Ishikawa (cell line): ENCODE results near the gene SLC6A6.

ENCODE experiments used
- CEBPB ChIP-seq: IDR thresholded peaks from 2 replicates; pipeline ENCODE4 v1.6.1; 2012
- CREB1 ChIP-seq: IDR thresholded peaks from 2 replicates; pipeline ENCODE4 v1.6.1; 2012; ENCODE audit warnings: low read depth
- FOXM1 ChIP-seq: IDR thresholded peaks from 2 replicates; pipeline ENCODE4 v1.6.1; 2012; ENCODE audit warnings: low read depth, borderline replicate concordance
- MAX ChIP-seq: IDR thresholded peaks from 2 replicates; pipeline ENCODE4 v1.6.1; 2012
- NFIC ChIP-seq: IDR thresholded peaks from 2 replicates; pipeline ENCODE4 v1.6.1; 2012
- RAD21 ChIP-seq: IDR thresholded peaks from 2 replicates; pipeline ENCODE4 v1.6.1; 2012; ENCODE audit warnings: low read depth
- TAF1 ChIP-seq: IDR thresholded peaks from 2 replicates; pipeline ENCODE4 v1.6.1; 2012; ENCODE audit warnings: low read depth, mild to moderate bottlenecking
- YY1 ChIP-seq: IDR thresholded peaks from 2 replicates; pipeline ENCODE4 v1.6.1; 2012; ENCODE audit warnings: low read depth
- ZBTB7A ChIP-seq: IDR thresholded peaks from 2 replicates; pipeline ENCODE4 v1.6.1; 2012; ENCODE audit warnings: low read depth
- TF ChIP-seq, protein P1 (sequence below): IDR thresholded peaks from 2 replicates; pipeline ENCODE4 v1.6.1; 2012; ENCODE audit warnings: low read depth, mild to moderate bottlenecking

DNA sequence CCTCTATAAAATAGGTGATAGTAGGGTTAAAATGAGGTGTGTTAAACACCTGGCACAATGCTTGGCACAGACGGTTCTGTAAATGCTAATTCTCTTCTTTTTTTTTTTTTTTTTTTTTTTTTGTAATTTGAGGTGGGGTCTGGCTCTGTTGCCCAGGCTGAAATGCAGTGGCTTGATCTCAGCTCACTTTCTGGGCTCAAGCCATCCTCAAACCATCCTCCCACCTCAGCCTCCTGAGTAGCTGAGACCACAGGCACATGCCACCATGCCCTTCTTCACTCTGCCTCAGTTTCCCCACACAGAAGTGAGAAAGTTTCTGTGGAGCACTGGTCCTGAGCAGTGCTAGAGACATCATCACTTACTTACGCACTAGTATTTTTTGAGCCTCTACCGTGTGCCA lies 57.4 kb downstream of the SLC6A6 start:
- TF ChIP-seq MAX = no peak
- TF ChIP-seq, protein P1, sequence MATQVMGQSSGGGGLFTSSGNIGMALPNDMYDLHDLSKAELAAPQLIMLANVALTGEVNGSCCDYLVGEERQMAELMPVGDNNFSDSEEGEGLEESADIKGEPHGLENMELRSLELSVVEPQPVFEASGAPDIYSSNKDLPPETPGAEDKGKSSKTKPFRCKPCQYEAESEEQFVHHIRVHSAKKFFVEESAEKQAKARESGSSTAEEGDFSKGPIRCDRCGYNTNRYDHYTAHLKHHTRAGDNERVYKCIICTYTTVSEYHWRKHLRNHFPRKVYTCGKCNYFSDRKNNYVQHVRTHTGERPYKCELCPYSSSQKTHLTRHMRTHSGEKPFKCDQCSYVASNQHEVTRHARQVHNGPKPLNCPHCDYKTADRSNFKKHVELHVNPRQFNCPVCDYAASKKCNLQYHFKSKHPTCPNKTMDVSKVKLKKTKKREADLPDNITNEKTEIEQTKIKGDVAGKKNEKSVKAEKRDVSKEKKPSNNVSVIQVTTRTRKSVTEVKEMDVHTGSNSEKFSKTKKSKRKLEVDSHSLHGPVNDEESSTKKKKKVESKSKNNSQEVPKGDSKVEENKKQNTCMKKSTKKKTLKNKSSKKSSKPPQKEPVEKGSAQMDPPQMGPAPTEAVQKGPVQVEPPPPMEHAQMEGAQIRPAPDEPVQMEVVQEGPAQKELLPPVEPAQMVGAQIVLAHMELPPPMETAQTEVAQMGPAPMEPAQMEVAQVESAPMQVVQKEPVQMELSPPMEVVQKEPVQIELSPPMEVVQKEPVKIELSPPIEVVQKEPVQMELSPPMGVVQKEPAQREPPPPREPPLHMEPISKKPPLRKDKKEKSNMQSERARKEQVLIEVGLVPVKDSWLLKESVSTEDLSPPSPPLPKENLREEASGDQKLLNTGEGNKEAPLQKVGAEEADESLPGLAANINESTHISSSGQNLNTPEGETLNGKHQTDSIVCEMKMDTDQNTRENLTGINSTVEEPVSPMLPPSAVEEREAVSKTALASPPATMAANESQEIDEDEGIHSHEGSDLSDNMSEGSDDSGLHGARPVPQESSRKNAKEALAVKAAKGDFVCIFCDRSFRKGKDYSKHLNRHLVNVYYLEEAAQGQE = no peak
- no peak for TF ChIP-seq CEBPB
- no peak for TF ChIP-seq TAF1
- no peak for TF ChIP-seq ZBTB7A
- TF ChIP-seq RAD21 = no peak
- no peak for TF ChIP-seq NFIC
- no peak for TF ChIP-seq CREB1
- TF ChIP-seq FOXM1 = no peak
- no peak for TF ChIP-seq YY1
